ENCODE measurements around the gene LUC7L3.

The LUC7L3 gene

GRCh38 chr17:50798424-50799288 is 79.3 kb downstream of the LUC7L3 start:
- Histone ChIP-seq H3K36me3 (ENCODE audit: insufficient read depth, low read length) (no peaks in the 10 kb centered on the region), H4K20me1 (ENCODE audit: insufficient read depth, low read length) (no peaks in the 10 kb centered on the region), H3K9me2 (ENCODE audit: low read depth, low read length) (no peaks in the 10 kb centered on the region), H3K4me1 (ENCODE audit: insufficient read depth, low read length, severe bottlenecking) (no peaks in the 10 kb centered on the region), H3K4me2 (ENCODE audit: low read length) (no peak overlapping the region), H3K27me3 (ENCODE audit: insufficient read depth, low read length) (peaks cover 4% of the 10 kb centered on the region; the same call in 1 of the 2 replicates), H3K9me3 (ENCODE audit: low read length) (no peaks in the 10 kb centered on the region), H2AFZ (ENCODE audit: low read length) (no peak overlapping the region), H3K9ac (ENCODE audit: low read length) (no peak overlapping the region), H3K79me2 (ENCODE audit: insufficient read depth, low read length) (no peaks in the 10 kb centered on the region), H3K4me3 (ENCODE audit: low read depth, low read length, poor library complexity, severe bottlenecking) (no peak overlapping the region), H3K27ac (ENCODE audit: low read depth, low read length, poor library complexity, severe bottlenecking) (no peak overlapping the region), H3F3A (ENCODE audit: insufficient read depth, low read length) (no peaks in the 10 kb centered on the region)
- TF ChIP-seq CTCF (IDR thresholded peaks at IDR 0.05; ENCODE audit: low read length): no peak
- TF ChIP-seq EZH2 (IDR thresholded peaks at IDR 0.05; ENCODE audit: borderline replicate concordance, low read length): no peak

GRCh38 chr17:50799582-50799981 is 80.2 kb downstream of the LUC7L3 start:
- Histone ChIP-seq H3K9ac (ENCODE audit: low read length) (no peak overlapping the region), H2AFZ (ENCODE audit: low read length) (no peak overlapping the region), H3K27me3 (ENCODE audit: insufficient read depth, low read length) (peaks cover 4% of the 10 kb centered on the region; the same call in 1 of the 2 replicates), H3K4me2 (ENCODE audit: low read length) (no peak overlapping the region), H3K36me3 (ENCODE audit: insufficient read depth, low read length) (no peaks in the 10 kb centered on the region), H3K27ac (ENCODE audit: low read depth, low read length, poor library complexity, severe bottlenecking) (no peak overlapping the region), H3K9me3 (ENCODE audit: low read length) (no peaks in the 10 kb centered on the region), H3K9me2 (ENCODE audit: low read depth, low read length) (no peaks in the 10 kb centered on the region), H3K79me2 (ENCODE audit: insufficient read depth, low read length) (no peaks in the 10 kb centered on the region), H4K20me1 (ENCODE audit: insufficient read depth, low read length) (no peaks in the 10 kb centered on the region), H3K4me3 (ENCODE audit: low read depth, low read length, poor library complexity, severe bottlenecking) (no peak overlapping the region), H3F3A (ENCODE audit: insufficient read depth, low read length) (no peaks in the 10 kb centered on the region), H3K4me1 (ENCODE audit: insufficient read depth, low read length, severe bottlenecking) (no peaks in the 10 kb centered on the region)
- TF ChIP-seq CTCF (IDR thresholded peaks at IDR 0.05; ENCODE audit: low read length): no peak
- TF ChIP-seq EZH2 (IDR thresholded peaks at IDR 0.05; ENCODE audit: borderline replicate concordance, low read length): no peak

GRCh38 chr17:50800196-50800700 is 80.8 kb downstream of the LUC7L3 start:
- Histone ChIP-seq H3K79me2 (ENCODE audit: insufficient read depth, low read length) (no peaks in the 10 kb centered on the region), H3F3A (ENCODE audit: insufficient read depth, low read length) (no peaks in the 10 kb centered on the region), H3K4me3 (ENCODE audit: low read depth, low read length, poor library complexity, severe bottlenecking) (no peak overlapping the region), H3K36me3 (ENCODE audit: insufficient read depth, low read length) (no peaks in the 10 kb centered on the region), H3K9ac (ENCODE audit: low read length) (no peak overlapping the region), H4K20me1 (ENCODE audit: insufficient read depth, low read length) (no peaks in the 10 kb centered on the region), H3K4me1 (ENCODE audit: insufficient read depth, low read length, severe bottlenecking) (no peaks in the 10 kb centered on the region), H3K27ac (ENCODE audit: low read depth, low read length, poor library complexity, severe bottlenecking) (no peak overlapping the region), H3K4me2 (ENCODE audit: low read length) (no peak overlapping the region), H3K9me2 (ENCODE audit: low read depth, low read length) (no peaks in the 10 kb centered on the region), H2AFZ (ENCODE audit: low read length) (no peak overlapping the region), H3K27me3 (ENCODE audit: insufficient read depth, low read length) (peaks cover 4% of the 10 kb centered on the region; the same call in 1 of the 2 replicates), H3K9me3 (ENCODE audit: low read length) (no peaks in the 10 kb centered on the region)
- TF ChIP-seq EZH2 (IDR thresholded peaks at IDR 0.05; ENCODE audit: borderline replicate concordance, low read length) (no peak), CTCF (IDR thresholded peaks at IDR 0.05; ENCODE audit: low read length) (no peak)

Data from OCI-LY1 (cell line).